Stomach (tissue), 9 donors: Measurements from ENCODE around the gene SLC38A3. TPM values are rescaled to one million over a fixed set of nuclear protein-coding genes. Genes with fewer than 3 reads are reported as not detected.

Source experiments
- DNase-seq, 2 donors: peaks; one replicate each; pipeline versions ENCODE4 v3.0.0 to v3.0.0-alpha.2; 2013 to 2019
- H3K27ac ChIP-seq, 5 donors: fragments of 200-600 bp in 4 of 5; sonication (generic) in 4 of 5; one replicate each; pipeline ENCODE4 v1.5.1; 2013 to 2019; ENCODE audit warnings: mild to moderate bottlenecking in 1 of 5, moderate library complexity in 1 of 5
- H3K27me3 ChIP-seq, 3 donors: fragments of 200-600 bp; sonication (generic); one replicate each; pipeline ENCODE4 v1.5.1; 2017 to 2019; ENCODE audit warnings: mixed run types in 1 of 3
- H3K36me3 ChIP-seq, 4 donors: fragments of 200-600 bp; sonication (generic); 1 replicate in 3 of 4; 2 replicates in 1 of 4; pipeline ENCODE4 v1.5.1; 2016 to 2019
- H3K4me1 ChIP-seq, 4 donors: fragments of 200-600 bp; sonication (generic); one replicate each; pipeline ENCODE4 v1.5.1; 2016 to 2019
- H3K4me3 ChIP-seq, 4 donors: fragments of 200-600 bp; sonication (generic) in 3 of 4; one replicate each; pipeline ENCODE4 v1.5.1; 2016 to 2019; ENCODE audit warnings: mild to moderate bottlenecking in 1 of 4
- H3K9me3 ChIP-seq, 4 donors: fragments of 200-600 bp; sonication (generic); one replicate each; pipeline ENCODE4 v1.5.1; 2016 to 2019
- CTCF ChIP-seq, 7 experiments: fragments of 450-650 bp in 4 of 7; fragments of 200-600 bp in 3 of 7; sonication (generic) in 3 of 7; IDR thresholded peaks; one replicate each; pipeline ENCODE4 v1.5.1; 2016 to 2019; ENCODE audit warnings: antibody characterized with exemption in 7 of 7, control low read depth in 2 of 7, mild to moderate bottlenecking in 1 of 7
- EP300 ChIP-seq: sonication (generic); formaldehyde crosslinking; IDR thresholded peaks from one replicate; pipeline ENCODE4 v1.6.1; 2017; ENCODE audit warnings: antibody characterized with exemption
- POLR2A ChIP-seq, 4 donors: fragments of 450-650 bp; IDR thresholded peaks; one replicate each; pipeline ENCODE4 v1.6.1; 2016; ENCODE audit warnings: antibody characterized with exemption in 4 of 4, control low read depth in 2 of 4, mild to moderate bottlenecking in 1 of 4, moderate library complexity in 1 of 4
- POLR2AphosphoS5 ChIP-seq, 3 donors: sonication (generic); formaldehyde crosslinking; IDR thresholded peaks; one replicate each; pipeline ENCODE4 v1.6.1; 2016; ENCODE audit warnings: antibody characterized with exemption in 3 of 3
- WGBS, 5 donors: extraction: QIAGEN DNeasy Blood & Tissue Kit in 3 of 5; methylation state at CpG; one replicate each; pipeline versions ENCODE4 v1.1.5 to v1.1.7; 2013 to 2018; 5-methylcytosine and 5-hydroxymethylcytosine counted together
- intact Hi-C: fragments of 100-400 bp; cut with DNase I; formaldehyde crosslinking; loops from one replicate; pipeline ENCODE4 v1.15.1; 2023; ENCODE audit warnings: low total_unique reads
- polyA plus RNA-seq, 3 donors: library from polyadenylated mRNA; stranded (reverse); fragments of 200-250 nt; gene quantifications; one replicate each; pipeline ENCODE4 v1.2.3, GENCODE V29; 2013
- total RNA-seq, 5 donors: library from RNA; depleted of rRNA; stranded (reverse); fragments of >200 nt; gene quantifications; one replicate each; pipeline versions ENCODE4 v1.1.0 to v1.2.3, GENCODE V29; 2014 to 2016
- donor health status: healthy with polysubstance abuse.
- donor health status: Bipolar disorder and iron deficiency.
- donor health status: healthy.

The SLC38A3 gene
- total and polyA plus RNA-seq, 8 donors: 0.15 to 3.1 (median 1.0) TPM; not detected in 4

GRCh38 chr3:50185230-50185629 is 19.8 kb upstream of the SLC38A3 start:
- no peak for TF ChIP-seq POLR2AphosphoS5 (IDR thresholded peaks at IDR 0.05)
- no peak for TF ChIP-seq EP300
- TF ChIP-seq CTCF (IDR thresholded peaks at IDR 0.05): no peak
- TF ChIP-seq POLR2A (IDR thresholded peaks at IDR 0.05): no peak
- Histone ChIP-seq H3K4me3 (no peak overlapping the region), H3K4me1 (peaks cover 8 to 46% (median 20%) of the 10 kb centered on the region in 4 donors), H3K36me3 (peaks cover 2 to 61% (median 56%) of the 10 kb centered on the region in 4 donors), H3K27me3 (no peaks in the 10 kb centered on the region), H3K9me3 (no peaks in the 10 kb centered on the region), H3K27ac (no peak overlapping the region)
- intact Hi-C loops: loop anchor here (5.0 kb wide), 1 partner anchor 63 kb away; no protein-coding TSS in a partner anchor
- DNase-seq: no peak
- WGBS, 5 donors: 80 to 100% (median 100%) methylated on average over 1 to 4 of the region's 4 CpGs

- Histone ChIP-seq H3K4me3 (no peak overlapping the region), H3K27me3 (no peaks in the 10 kb centered on the region), H3K9me3 (no peaks in the 10 kb centered on the region), H3K36me3 (peaks cover 2 to 61% (median 56%) of the 10 kb centered on the region in 4 donors), H3K27ac (no peak overlapping the region), H3K4me1 (peaks cover 0 to 37% (median 20%) of the 10 kb centered on the region in 4 donors)
- no peak for DNase-seq
- TF ChIP-seq POLR2AphosphoS5 (IDR thresholded peaks at IDR 0.05) (no peak), POLR2A (IDR thresholded peaks at IDR 0.05) (no peak), CTCF (IDR thresholded peaks at IDR 0.05) (no peak), EP300 (no peak)
- 95 to 97% (median 97%) methylated on average over 4 to 10 of the region's 10 CpGs for WGBS, 5 donors
- intact Hi-C loops: loop anchor here (5.0 kb wide), 1 partner anchor 64 kb away; no protein-coding TSS in a partner anchor
These were observed 19.0 kb upstream of the SLC38A3 start for GRCh38 chr3:50186096-50186495.

- Histone ChIP-seq H3K27me3 (peaks cover 0 to 12% (median under 1%) of the 10 kb centered on the region in 3 donors), H3K4me1 (peaks cover 0 to 28% (median 21%) of the 10 kb centered on the region in 4 donors), H3K27ac (no peak overlapping the region), H3K9me3 (no peaks in the 10 kb centered on the region), H3K4me3 (no peak overlapping the region), H3K36me3 (peaks cover 2 to 57% (median 47%) of the 10 kb centered on the region in 4 donors)
- no peak for TF ChIP-seq POLR2AphosphoS5 (IDR thresholded peaks at IDR 0.05)
- TF ChIP-seq CTCF (IDR thresholded peaks at IDR 0.05): no peak
- TF ChIP-seq EP300: no peak
- TF ChIP-seq POLR2A (IDR thresholded peaks at IDR 0.05): no peak
- intact Hi-C loops: loop anchor here (5.0 kb wide), 1 partner anchor 65 kb away; no protein-coding TSS in a partner anchor
- DNase-seq: no peak
- 91 to 97% (median 93%) methylated on average over 11 to 19 of the region's 19 CpGs for WGBS, 5 donors
These were observed 17.3 kb upstream of the SLC38A3 start for GRCh38 chr3:50187750-50188149.

- Histone ChIP-seq H3K9me3 (no peaks in the 10 kb centered on the region), H3K4me1 (peaks cover 6 to 30% (median 24%) of the 10 kb centered on the region in 4 donors), H3K27ac (no peak overlapping the region), H3K4me3 (no peak overlapping the region), H3K36me3 (peaks cover 2 to 41% (median 36%) of the 10 kb centered on the region in 4 donors), H3K27me3 (peaks cover 8 to 27% (median 16%) of the 10 kb centered on the region in 3 donors)
- 0 to 12% (median 10%) methylated on average over 3 to 5 of the region's 5 CpGs for WGBS, 5 donors
- peak; percentile 85 to 94 for DNase-seq
- intact Hi-C loops: loop anchor here (5.0 kb wide), 1 partner anchor 67 kb away; no protein-coding TSS in a partner anchor
- TF ChIP-seq EP300 (no peak), POLR2A (IDR thresholded peaks at IDR 0.05) (no peak), CTCF (IDR thresholded peaks at IDR 0.05) (peak in 5 of 7 experiments; percentile 64 to 91 (median 73)), POLR2AphosphoS5 (IDR thresholded peaks at IDR 0.05) (peak in 2 of 3 donors; percentile 15 to 76)
These were observed 15.8 kb upstream of the SLC38A3 start for GRCh38 chr3:50189274-50189673.
